Adipocyte (in vitro differentiated cells): Measurements from ENCODE around the gene GDF2.

Source experiments
- DNase-seq: peaks from one replicate; pipeline ENCODE4 v3.0.0-alpha.2; 2015; ENCODE audit warnings: low read depth
- H3K27me3 ChIP-seq: replicated peaks from 2 replicates; pipeline ENCODE4 v1.7.0; 2013; ENCODE audit warnings: mild to moderate bottlenecking, low read length, moderate library complexity; ENCODE audit not compliant: control insufficient read depth, insufficient read depth
- H3K36me3 ChIP-seq: 2 replicates; pipeline ENCODE4 v1.7.0; 2013; ENCODE audit warnings: low read length, mild to moderate bottlenecking, moderate library complexity; ENCODE audit not compliant: control insufficient read depth, insufficient read depth, severe bottlenecking
- H3K4me1 ChIP-seq: 2 replicates; pipeline ENCODE4 v1.7.0; 2013; ENCODE audit warnings: mild to moderate bottlenecking, low read length, moderate library complexity; ENCODE audit not compliant: control insufficient read depth, insufficient read depth
- H3K4me3 ChIP-seq: 2 replicates; pipeline ENCODE4 v1.7.0; 2013; ENCODE audit warnings: mild to moderate bottlenecking, low read length, moderate library complexity
- H3K9ac ChIP-seq: 2 replicates; pipeline ENCODE4 v1.7.0; 2013; ENCODE audit warnings: mild to moderate bottlenecking, low read length, moderate library complexity
- H3K9me3 ChIP-seq: 2 replicates; pipeline ENCODE4 v1.7.0; 2013; ENCODE audit warnings: mild to moderate bottlenecking, low read length, moderate library complexity; ENCODE audit not compliant: control insufficient read depth

The GDF2 gene

DNA sequence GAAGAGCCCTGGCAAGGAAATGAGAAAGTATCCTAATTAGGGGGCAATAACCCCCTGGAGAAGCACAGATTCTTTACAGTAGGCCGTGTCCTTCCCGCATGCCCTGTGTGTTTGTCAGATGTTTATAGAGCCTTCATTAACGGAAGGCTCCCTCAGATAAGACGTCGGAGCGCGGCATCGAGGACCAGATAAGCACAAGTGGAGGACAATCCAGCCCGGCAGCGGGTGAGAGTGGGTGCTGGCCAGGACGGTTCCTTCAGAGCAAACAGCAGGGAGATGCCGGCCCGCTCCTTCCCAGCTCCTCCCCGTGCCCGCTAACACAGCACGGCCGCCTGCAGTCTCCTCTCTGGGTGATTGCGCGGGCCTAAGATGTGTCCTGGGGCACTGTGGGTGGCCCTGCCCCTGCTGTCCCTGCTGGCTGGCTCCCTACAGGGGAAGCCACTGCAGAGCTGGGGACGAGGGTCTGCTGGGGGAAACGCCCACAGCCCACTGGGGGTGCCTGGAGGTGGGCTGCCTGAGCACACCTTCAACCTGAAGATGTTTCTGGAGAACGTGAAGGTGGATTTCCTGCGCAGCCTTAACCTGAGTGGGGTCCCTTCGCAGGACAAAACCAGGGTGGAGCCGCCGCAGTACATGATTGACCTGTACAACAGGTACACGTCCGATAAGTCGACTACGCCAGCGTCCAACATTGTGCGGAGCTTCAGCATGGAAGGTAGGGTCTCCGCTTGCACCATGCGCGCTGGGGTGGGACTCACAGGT lies at the start of gene GDF2:
TSS of gene GDF2 (plus strand) at position 155 of the 762 bp plus-strand sequence. CDS start at position 370, 215 bp downstream.
- H3K27me3 ChIP-seq = peaks cover 58% of the 10 kb centered on the region
- H3K9ac ChIP-seq = no peak within 1 kb of the TSS
- no peaks in the 10 kb centered on the region for H3K4me1 ChIP-seq
- H3K9me3 ChIP-seq = no peaks in the 10 kb centered on the region
- no peak within 1 kb of the TSS for H3K4me3 ChIP-seq
- no peak for DNase-seq
- no peaks in the 10 kb centered on the region for H3K36me3 ChIP-seq

DNA sequence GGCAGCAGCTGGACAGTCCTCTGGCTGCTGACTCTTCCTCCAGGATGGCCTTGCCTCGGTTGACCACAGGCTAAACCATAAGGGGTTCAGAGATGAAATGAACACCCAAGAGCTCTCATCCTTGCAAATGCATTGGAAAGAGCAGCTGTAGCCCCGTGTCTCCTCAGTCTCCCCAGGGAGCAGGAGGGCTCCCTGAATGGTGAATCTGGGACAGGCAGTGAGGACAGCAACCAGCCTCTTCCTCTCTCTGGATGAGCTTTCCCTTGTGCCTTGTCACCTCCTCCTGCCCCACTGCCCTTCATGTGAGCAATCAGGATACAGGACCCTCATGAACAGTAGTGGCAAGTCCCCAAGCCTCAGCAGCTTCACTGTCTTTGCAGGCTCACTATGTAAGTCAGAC lies 46.2 kb upstream of the GDF2 start:
- no peak for DNase-seq
- Histone ChIP-seq H3K4me3 (no peak overlapping the region), H3K9me3 (peaks cover 27% of the 10 kb centered on the region), H3K9ac (no peak overlapping the region), H3K27me3 (peaks cover 36% of the 10 kb centered on the region), H3K36me3 (no peaks in the 10 kb centered on the region), H3K4me1 (no peaks in the 10 kb centered on the region)

DNA sequence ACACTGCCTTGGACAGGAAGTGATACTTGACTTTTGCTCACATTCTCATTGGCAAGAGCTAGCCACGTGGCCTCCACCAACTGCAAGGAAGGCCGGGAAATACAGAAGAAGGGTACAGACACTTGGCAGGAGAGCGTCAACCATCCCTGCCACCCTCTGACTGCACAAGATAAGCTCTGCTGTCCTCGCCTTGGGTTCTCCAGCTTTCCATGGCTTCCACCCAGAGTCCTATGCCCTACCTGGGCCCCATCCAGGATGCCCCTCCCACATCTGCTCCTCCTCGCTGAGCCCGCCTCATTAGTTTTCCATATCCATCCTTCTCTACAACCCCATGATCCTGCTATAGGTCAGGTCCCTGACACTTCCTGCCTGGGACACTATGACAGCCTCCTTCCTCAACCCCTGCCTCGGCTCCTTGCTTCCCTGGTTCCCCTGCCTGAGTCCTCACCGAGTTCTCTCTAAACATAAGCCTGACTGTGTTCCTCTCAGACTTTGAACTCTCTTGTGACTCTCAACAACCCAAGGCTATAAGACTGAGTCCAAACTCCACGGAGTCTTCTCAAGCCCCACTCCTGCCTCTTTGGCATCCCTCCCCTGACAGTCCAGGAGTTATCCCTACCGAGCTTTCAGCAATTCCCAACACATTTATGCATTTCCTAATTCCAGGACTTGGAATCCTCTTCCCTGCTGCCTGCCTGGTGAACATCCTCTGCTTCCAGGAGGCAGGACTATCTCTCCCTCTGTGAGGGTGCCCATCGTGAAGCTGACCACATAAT lies 45.5 kb upstream of the GDF2 start:
- Histone ChIP-seq H3K9ac (no peak overlapping the region), H3K36me3 (no peaks in the 10 kb centered on the region), H3K4me3 (no peak overlapping the region), H3K9me3 (peaks cover 23% of the 10 kb centered on the region), H3K4me1 (no peaks in the 10 kb centered on the region), H3K27me3 (peaks cover 43% of the 10 kb centered on the region)
- DNase-seq = no peak

DNA sequence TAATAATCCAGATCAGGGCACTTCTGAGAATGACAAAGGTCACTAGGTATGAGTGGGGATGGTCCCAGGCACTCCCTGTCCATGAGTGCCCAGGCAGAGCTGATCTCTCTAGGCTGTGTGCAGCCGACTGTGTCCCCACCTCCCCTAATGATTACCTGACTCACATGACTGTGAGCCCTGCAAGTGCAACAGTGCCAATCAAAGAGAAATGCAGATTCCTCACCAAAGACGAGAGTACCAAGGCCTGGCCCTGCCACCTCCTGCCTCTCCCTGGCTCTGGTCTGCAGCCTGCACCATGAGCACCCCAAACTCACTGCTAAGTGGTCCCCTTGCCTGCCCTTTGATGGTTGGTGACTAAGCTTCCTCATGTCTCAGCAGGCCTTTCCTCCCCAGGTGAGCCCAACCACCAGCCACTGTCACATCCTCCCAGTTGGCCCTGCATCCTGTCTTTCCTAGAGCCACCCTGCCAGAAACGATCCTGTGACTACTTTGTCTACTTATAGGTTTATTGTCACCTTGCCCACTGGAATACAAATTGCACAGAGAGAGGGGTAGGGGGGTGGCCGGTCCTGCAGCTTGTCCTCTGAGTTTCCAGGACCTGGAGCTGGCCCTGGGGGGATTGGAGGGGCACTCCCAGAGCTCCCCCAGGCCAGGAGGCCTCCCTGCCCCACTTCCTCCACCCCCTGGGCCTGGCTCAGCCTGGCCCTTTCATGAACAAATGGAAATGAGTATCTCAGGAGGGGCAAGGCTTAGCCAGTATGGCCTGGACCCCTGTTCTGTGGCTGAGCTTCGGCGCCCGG lies 44.7 kb upstream of the GDF2 start:
- Histone ChIP-seq H3K36me3 (no peaks in the 10 kb centered on the region), H3K9ac (no peak overlapping the region), H3K27me3 (peaks cover 44% of the 10 kb centered on the region), H3K4me3 (no peak overlapping the region), H3K4me1 (no peaks in the 10 kb centered on the region), H3K9me3 (peaks cover 15% of the 10 kb centered on the region)
- DNase-seq = no peak

DNA sequence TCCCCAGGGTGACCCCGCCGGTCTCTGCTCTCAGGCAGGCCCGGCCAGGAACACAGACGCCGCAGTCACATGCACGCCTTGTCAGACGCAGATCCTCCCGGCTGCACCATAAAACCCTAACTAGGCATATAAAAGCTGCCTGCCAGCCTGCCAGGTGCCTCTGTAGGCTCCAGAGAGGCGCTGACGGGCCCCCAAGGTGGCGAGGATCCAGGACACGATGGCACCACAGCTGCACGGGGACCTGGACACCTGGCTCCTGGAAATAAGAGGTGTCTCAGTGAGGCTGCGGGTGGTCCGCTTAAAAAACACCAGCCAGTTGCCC lies 44.1 kb upstream of the GDF2 start:
- DNase-seq = no peak
- H3K27me3 ChIP-seq = peaks cover 44% of the 10 kb centered on the region
- no peaks in the 10 kb centered on the region for H3K4me1 ChIP-seq
- no peaks in the 10 kb centered on the region for H3K36me3 ChIP-seq
- no peak overlapping the region for H3K4me3 ChIP-seq
- H3K9me3 ChIP-seq = peaks cover 10% of the 10 kb centered on the region
- no peak overlapping the region for H3K9ac ChIP-seq

DNA sequence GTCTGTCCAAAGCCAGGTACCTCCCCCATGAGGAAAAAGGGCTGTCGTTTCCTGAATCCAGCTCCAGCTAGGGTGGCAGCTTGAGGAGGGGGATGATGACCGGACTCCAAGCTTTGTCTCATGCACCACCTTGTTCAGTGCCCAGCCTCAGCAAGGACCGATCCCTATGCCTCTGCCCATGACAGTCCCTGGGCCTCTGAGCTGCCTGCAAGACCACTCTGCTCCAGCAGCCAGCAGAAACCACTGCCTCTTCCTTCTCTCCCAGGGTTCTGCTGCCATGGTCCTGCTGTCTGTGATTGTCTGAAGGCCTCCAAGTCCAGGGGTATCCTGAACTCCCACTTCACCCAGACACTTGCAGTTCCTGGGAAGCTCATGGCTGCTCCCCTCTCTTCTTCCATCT lies 43.5 kb upstream of the GDF2 start:
- no peak for DNase-seq
- Histone ChIP-seq H3K27me3 (peaks cover 48% of the 10 kb centered on the region), H3K9ac (no peak overlapping the region), H3K9me3 (peaks cover 4% of the 10 kb centered on the region), H3K4me1 (no peaks in the 10 kb centered on the region), H3K4me3 (no peak overlapping the region), H3K36me3 (no peaks in the 10 kb centered on the region)

DNA sequence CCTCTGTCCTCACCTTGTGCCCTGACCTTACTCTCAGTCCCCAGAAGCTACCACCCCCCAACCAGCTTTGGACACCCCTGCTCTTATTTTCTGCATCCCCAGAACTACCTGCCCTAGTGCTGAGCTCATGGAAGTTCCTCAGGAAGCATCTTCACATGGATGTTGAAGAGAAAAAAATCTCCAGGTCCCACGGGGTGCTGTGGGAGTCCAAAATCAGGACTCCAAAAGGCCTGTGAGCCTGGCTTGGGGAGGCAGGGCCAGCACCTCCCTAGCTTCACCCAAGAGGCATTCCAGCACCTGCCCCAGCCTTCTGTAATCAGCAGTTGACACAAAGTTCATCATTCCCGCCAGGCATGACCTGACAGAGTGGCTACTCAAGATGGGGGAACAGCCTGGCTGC lies 43.0 kb upstream of the GDF2 start:
- Histone ChIP-seq H3K27me3 (peaks cover 43% of the 10 kb centered on the region), H3K36me3 (no peaks in the 10 kb centered on the region), H3K4me1 (no peaks in the 10 kb centered on the region), H3K4me3 (no peak overlapping the region), H3K9ac (no peak overlapping the region), H3K9me3 (no peaks in the 10 kb centered on the region)
- no peak for DNase-seq

DNA sequence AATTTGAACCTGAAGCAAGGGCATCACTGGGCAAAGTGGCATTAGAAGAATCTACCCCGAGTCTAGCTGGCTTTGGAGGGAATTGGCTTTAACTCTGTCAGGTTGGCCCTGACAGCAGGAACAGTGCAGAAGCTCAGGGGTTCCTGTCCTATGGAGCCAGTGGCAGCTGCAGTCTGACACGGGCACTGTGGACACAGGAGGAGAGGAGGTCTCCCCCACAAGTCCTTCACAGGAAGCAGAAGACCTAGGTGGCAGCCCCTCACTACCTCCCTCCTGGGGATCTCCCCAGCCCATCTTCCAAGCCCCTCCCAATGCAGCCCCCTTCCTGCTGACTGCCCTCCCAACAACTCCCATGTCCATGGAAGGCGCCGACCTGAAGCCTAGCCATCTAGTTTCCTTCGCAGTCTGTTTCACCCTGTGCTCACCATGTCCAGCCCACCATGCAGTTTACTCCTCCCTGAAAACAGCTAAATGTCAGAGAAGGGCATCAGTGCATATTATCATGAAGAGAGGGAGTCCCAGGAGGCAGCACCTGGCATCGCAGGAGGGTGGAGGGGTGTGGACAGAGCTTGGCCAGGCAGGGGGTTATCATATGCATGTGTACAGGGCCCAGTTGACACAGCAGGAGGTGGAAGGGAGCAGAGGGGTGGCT lies 40.1 kb upstream of the GDF2 start:
- H3K4me3 ChIP-seq = no peak overlapping the region
- H3K9me3 ChIP-seq = no peaks in the 10 kb centered on the region
- no peak for DNase-seq
- H3K27me3 ChIP-seq = peaks cover 40% of the 10 kb centered on the region
- no peak overlapping the region for H3K9ac ChIP-seq
- no peaks in the 10 kb centered on the region for H3K4me1 ChIP-seq
- H3K36me3 ChIP-seq = no peaks in the 10 kb centered on the region

DNA sequence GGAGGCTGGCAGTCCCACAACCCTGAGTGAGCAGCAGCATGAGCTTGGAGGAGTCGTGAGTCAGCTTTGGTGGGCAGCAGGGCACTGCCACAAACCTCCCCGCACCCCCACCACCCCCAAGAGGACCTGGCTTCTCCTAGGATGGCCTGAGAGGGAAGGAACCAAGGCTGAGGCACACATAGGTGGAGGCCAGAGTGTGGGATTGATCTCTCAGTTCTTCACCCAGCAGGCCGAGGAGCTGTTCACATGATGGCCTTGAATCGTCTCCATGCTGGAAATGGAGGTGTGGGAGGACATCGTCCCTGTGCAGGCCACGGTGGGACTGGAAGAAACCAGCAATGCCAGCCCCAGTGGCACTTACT lies 39.6 kb upstream of the GDF2 start:
- Histone ChIP-seq H3K4me1 (no peaks in the 10 kb centered on the region), H3K9me3 (no peaks in the 10 kb centered on the region), H3K9ac (no peak overlapping the region), H3K36me3 (no peaks in the 10 kb centered on the region), H3K4me3 (no peak overlapping the region), H3K27me3 (peaks cover 37% of the 10 kb centered on the region)
- DNase-seq = no peak

DNA sequence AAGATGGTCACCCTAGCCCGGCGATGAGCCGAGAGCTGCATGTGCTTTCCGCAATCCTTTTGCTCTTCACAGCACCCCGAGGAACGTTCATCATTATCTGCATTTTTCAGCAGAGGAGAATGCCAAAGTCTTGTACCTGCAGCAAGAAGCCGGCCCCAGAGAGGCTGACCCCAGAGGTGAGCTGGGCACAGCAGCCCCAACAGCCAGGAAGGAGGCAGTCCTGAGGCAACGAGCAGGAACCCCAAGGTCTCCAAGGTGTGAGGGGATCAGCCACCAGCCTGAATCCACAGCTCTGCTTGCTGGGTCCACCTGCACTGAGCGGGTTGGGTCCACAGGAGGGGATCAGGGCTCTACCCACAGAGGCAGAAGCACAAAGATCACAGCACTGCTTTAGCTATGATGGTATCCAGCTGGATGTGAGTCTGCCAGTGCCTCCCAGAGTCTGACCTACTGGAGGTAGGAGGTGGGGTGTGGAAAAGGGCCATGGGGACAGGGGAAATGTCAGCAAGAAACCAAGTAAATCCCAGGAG lies 39.1 kb upstream of the GDF2 start:
- Histone ChIP-seq H3K36me3 (no peaks in the 10 kb centered on the region), H3K27me3 (peaks cover 36% of the 10 kb centered on the region), H3K4me1 (no peaks in the 10 kb centered on the region), H3K9ac (no peak overlapping the region), H3K4me3 (no peak overlapping the region), H3K9me3 (no peaks in the 10 kb centered on the region)
- no peak for DNase-seq

DNA sequence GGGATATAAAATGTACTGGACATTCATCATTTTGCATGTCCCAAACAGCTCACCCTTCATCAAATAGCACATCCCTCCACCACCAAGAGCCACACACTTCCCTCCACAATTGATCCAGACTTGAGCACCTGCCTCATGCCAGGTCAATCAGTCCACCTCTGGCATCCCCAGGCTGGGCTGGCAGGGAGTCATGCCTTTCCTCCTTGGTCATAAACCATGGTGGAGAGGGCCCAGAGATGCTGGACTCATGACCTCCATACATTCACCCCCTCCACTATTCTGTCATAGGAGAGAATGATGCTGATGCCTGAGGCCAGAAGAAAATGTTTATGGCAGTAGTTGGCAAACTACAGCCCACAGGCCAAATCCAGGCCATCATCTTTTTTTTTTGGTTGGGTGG lies 38.4 kb upstream of the GDF2 start:
- H3K27me3 ChIP-seq = peaks cover 30% of the 10 kb centered on the region
- no peak overlapping the region for H3K4me3 ChIP-seq
- no peaks in the 10 kb centered on the region for H3K4me1 ChIP-seq
- H3K9me3 ChIP-seq = no peaks in the 10 kb centered on the region
- H3K36me3 ChIP-seq = no peaks in the 10 kb centered on the region
- no peak for DNase-seq
- H3K9ac ChIP-seq = no peak overlapping the region
